SK-N-MC (cell line): ENCODE measurements around the gene MTNR1B.

ENCODE experiments used
- EZH2 ChIP-seq: fragments of 200-600 bp; sonication (generic); IDR thresholded peaks from one replicate; pipeline ENCODE4 v1.6.1; 2017; ENCODE audit warnings: antibody characterized with exemption
- POLR2AphosphoS5 ChIP-seq: IDR thresholded peaks from 2 replicates; pipeline ENCODE4 v1.6.1; 2012; ENCODE audit warnings: mild to moderate bottlenecking, low read depth, low read length, borderline replicate concordance

GRCh38 chr11:92922731-92923130, 46.7 kb upstream of the MTNR1B start:
- TF ChIP-seq EZH2 (no peak), POLR2AphosphoS5 (no peak)
